Suprapubic skin (tissue), 4 donors: ENCODE data around the gene VASH1. TPM values are rescaled to one million over a fixed set of nuclear protein-coding genes. Genes with fewer than 3 reads are reported as not detected.

ENCODE experiments used
- DNase-seq, 2 donors: peaks; one replicate each; pipeline ENCODE4 v3.0.0-alpha.2; 2019; ENCODE audit warnings: low spot score in 2 of 2
- H3K27ac ChIP-seq: fragments of 200-600 bp; sonication (generic); one replicate; pipeline ENCODE4 v1.5.1; 2019
- H3K27me3 ChIP-seq: fragments of 200-600 bp; sonication (generic); one replicate; pipeline ENCODE4 v1.5.1; 2019
- H3K36me3 ChIP-seq: fragments of 200-600 bp; sonication (generic); one replicate; pipeline ENCODE4 v1.5.1; 2019
- H3K4me1 ChIP-seq: fragments of 200-600 bp; sonication (generic); one replicate; pipeline ENCODE4 v1.5.1; 2019
- H3K4me3 ChIP-seq: fragments of 200-600 bp; sonication (generic); one replicate; pipeline ENCODE4 v1.5.1; 2019; ENCODE audit warnings: mild to moderate bottlenecking
- H3K9me3 ChIP-seq: fragments of 200-600 bp; sonication (generic); one replicate; pipeline ENCODE4 v1.5.1; 2019
- CTCF ChIP-seq, 2 donors: fragments of 200-600 bp in 1 of 2; fragments of 450-650 bp in 1 of 2; sonication (generic) in 1 of 2; IDR thresholded peaks; one replicate each; pipeline ENCODE4 v1.5.1; 2016 to 2019; ENCODE audit warnings: antibody characterized with exemption in 2 of 2, mild to moderate bottlenecking in 1 of 2, moderate library complexity in 1 of 2
- EP300 ChIP-seq: sonication (generic); formaldehyde crosslinking; IDR thresholded peaks from one replicate; pipeline ENCODE4 v1.6.1; 2017; ENCODE audit warnings: antibody characterized with exemption
- POLR2A ChIP-seq, 2 donors: fragments of 450-650 bp; IDR thresholded peaks; one replicate each; pipeline ENCODE4 v1.6.1; 2017; ENCODE audit warnings: antibody characterized with exemption in 2 of 2, mild to moderate bottlenecking in 2 of 2, moderate library complexity in 2 of 2
- POLR2AphosphoS5 ChIP-seq, 3 donors: sonication (generic); formaldehyde crosslinking; IDR thresholded peaks; one replicate each; pipeline ENCODE4 v1.6.1; 2017; ENCODE audit warnings: antibody characterized with exemption in 3 of 3
- WGBS: methylation state at CpG from one replicate; pipeline ENCODE4 v1.1.5; 2018; 5-methylcytosine and 5-hydroxymethylcytosine counted together
- total RNA-seq, 4 donors: library from RNA; depleted of rRNA; stranded (reverse); fragments of >200 nt; gene quantifications; one replicate each; pipeline ENCODE4 v1.1.0, GENCODE V29; 2016

The VASH1 gene
- total RNA-seq, 4 donors from 2014 or later, result 0.68 to 5.8 (median 4.1) TPM

GRCh38 chr14:76832503-76832988, 71.3 kb downstream of the VASH1 start:
- H3K4me3 ChIP-seq, result no peak overlapping the region
- no peaks in the 10 kb centered on the region for H3K9me3 ChIP-seq
- 88% methylated on average over 1 of the region's 1 CpG for WGBS
- peaks cover 16% of the 10 kb centered on the region for H3K4me1 ChIP-seq
- no peaks in the 10 kb centered on the region for H3K36me3 ChIP-seq
- H3K27me3 ChIP-seq, result no peaks in the 10 kb centered on the region
- no peak overlapping the region for H3K27ac ChIP-seq
- TF ChIP-seq CTCF (IDR thresholded peaks at IDR 0.05), result no peak
- no peak for TF ChIP-seq POLR2A (IDR thresholded peaks at IDR 0.05)
- no peak for TF ChIP-seq POLR2AphosphoS5 (IDR thresholded peaks at IDR 0.05)
- TF ChIP-seq EP300, result no peak
- no peak for DNase-seq

Other genes with a start within 250 kb of the VASH1 start
- 10 to 100 TPM; 17.1 to 25.8 (median 21.9) TPM for gene ANGEL1, start 51.4 kb downstream of the VASH1 start, total RNA-seq
- not detected for gene LRRC74A, start 64.9 kb downstream of the VASH1 start, total RNA-seq